Measurements from ENCODE around the gene ITFG1. TPM values are rescaled to one million over a fixed set of nuclear protein-coding genes. Genes with fewer than 3 reads are reported as not detected.

Gene ITFG1
- total RNA-seq, 6 experiments from 2014 or later: 29.9 to 43.8 (median 39.2) TPM

DNA sequence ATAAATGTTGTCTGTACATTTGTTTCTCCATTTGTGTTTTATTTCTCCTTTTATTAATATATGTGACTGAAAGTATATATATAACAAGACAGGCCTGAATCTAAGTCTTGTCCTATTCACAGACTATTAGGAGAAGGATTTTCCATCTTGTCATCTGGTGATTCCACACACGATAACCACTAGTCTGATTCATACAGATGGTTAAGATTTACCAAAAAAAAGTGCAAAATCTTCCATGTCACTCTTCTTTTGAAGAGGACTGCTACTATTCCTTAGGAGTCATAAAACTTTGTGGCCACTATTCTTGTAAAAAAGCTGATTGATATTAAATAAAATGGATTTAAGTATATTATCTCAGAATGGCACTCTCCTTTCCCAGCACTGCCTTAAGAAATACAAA lies 156.3 kb downstream of the ITFG1 start:
- H3K4me3 ChIP-seq: no peak overlapping the region
- no peaks in the 10 kb centered on the region for H3K4me1 ChIP-seq

GRCh38 chr16:47299587-47299986 lies 161.3 kb downstream of the ITFG1 start:
- ATAC-seq: no peak
- Histone ChIP-seq H3K9me3 (no peaks in the 10 kb centered on the region), H3K36me3 (peaks cover 0 to 2% (median 0%) of the 10 kb centered on the region in 4 donors), H3K4me1 (no peaks in the 10 kb centered on the region), H3K4me3 (no peak overlapping the region), H3K27me3 (no peaks in the 10 kb centered on the region), H3K27ac (no peak overlapping the region)
- no peak for TF ChIP-seq POLR2A (IDR thresholded peaks at IDR 0.05)
- no peak for TF ChIP-seq CTCF (IDR thresholded peaks at IDR 0.05)
- no peak for DNase-seq
- WGBS (ENCODE audit: insufficient coverage, low coverage, low lambda C conversion rate, missing lambda C conversion rate): no CpG with 5 or more reads among the region's 6 CpGs
- intact Hi-C loops (cut with DNase I): no loop called here

More for the DNA sequence above, 156.3 kb downstream of the ITFG1 start:
- Histone ChIP-seq H3K27me3 (no peaks in the 10 kb centered on the region), H3K9me3 (no peaks in the 10 kb centered on the region), H3K36me3 (peaks cover 0 to 2% (median 0%) of the 10 kb centered on the region in 4 donors), H3K27ac (no peak overlapping the region)
- intact Hi-C loops (cut with DNase I): no loop called here
- 87% methylated on average over 1 of the region's 1 CpG for WGBS (ENCODE audit: insufficient coverage, low coverage, low lambda C conversion rate, missing lambda C conversion rate)
- no peak for DNase-seq
- TF ChIP-seq CTCF (IDR thresholded peaks at IDR 0.05): no peak
- no peak for TF ChIP-seq POLR2A (IDR thresholded peaks at IDR 0.05)
- ATAC-seq: no peak

DNA sequence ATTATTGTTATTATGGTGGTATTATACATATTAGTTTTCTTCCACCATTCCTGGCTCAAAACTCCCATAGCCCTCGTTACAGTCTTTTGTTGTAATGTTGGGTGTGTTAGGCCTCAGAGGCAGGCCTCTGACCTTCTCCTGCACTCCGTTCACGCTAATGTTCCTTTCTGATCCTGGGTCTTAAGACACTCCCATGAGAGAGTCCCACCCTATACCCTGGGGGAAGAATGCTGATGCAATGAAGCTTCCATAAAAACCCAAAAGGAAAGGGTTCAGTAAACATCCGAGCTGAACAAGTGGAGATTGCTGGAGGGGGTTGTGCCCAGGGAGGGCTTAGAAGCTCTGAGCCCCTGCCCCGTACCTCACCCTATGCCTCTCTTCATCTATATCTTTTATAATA lies 175.9 kb downstream of the ITFG1 start:
- H3K4me1 ChIP-seq: no peaks in the 10 kb centered on the region

DNA sequence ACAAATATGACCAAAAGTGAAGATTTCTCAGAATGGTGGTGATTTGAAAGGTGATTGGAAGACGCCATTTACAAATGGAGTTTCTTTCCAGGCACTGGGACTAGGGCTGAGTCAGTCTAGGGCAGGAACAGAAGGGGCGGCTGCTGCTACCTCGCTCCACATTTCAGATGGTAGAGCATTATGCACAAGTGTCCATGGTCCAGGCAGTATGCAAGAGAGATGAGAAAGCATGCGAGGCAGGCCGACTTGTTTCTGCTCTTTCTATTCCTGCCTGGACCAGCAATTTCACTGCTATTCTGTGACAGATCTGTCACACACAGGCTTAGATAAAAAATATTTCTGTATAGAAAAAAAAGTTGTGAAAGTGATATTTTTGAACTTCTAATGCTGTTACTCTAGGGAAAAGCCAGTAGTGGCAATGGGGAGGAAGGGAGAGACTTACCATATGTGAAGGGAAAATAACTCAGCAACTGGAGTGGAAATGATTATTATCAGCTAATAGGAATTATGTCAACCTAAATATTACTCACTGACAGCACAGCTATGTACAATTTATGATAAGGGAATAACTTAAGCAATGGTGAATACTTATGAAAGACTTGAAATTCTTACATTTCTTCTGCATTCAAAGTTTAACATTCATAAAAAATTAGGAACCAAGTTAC lies 182.4 kb downstream of the ITFG1 start:
- H3K4me3 ChIP-seq: no peak overlapping the region
- ATAC-seq (no peak), DNase-seq (no peak)
- H3K4me1 ChIP-seq: no peaks in the 10 kb centered on the region
- 94% methylated on average over 5 of the region's 5 CpGs for WGBS (ENCODE audit: insufficient coverage, low coverage, low lambda C conversion rate, missing lambda C conversion rate)
- TF ChIP-seq POLR2A (IDR thresholded peaks at IDR 0.05) (no peak), CTCF (IDR thresholded peaks at IDR 0.05) (no peak)
- no peaks in the 10 kb centered on the region for H3K9me3 ChIP-seq
- intact Hi-C loops (cut with DNase I): no loop called here
- no peaks in the 10 kb centered on the region for H3K27me3 ChIP-seq
- no peaks in the 10 kb centered on the region for H3K36me3 ChIP-seq
- H3K27ac ChIP-seq: no peak overlapping the region

More for the DNA sequence above, 175.9 kb downstream of the ITFG1 start:
- Histone ChIP-seq H3K36me3 (no peaks in the 10 kb centered on the region), H3K27me3 (no peaks in the 10 kb centered on the region), H3K27ac (no peak overlapping the region), H3K4me3 (no peak overlapping the region), H3K9me3 (no peaks in the 10 kb centered on the region)
- WGBS (ENCODE audit: insufficient coverage, low coverage, low lambda C conversion rate, missing lambda C conversion rate): 100% methylated on average over 5 of the region's 5 CpGs
- TF ChIP-seq POLR2A (IDR thresholded peaks at IDR 0.05): no peak
- TF ChIP-seq CTCF (IDR thresholded peaks at IDR 0.05): no peak
- no peak for ATAC-seq
- intact Hi-C loops (cut with DNase I): no loop called here
- DNase-seq: no peak

All from right lobe of liver (tissue), 6 donors.